PC-3 (cell line): Measurements from ENCODE around the gene KCNQ2. TPM values are rescaled to one million over a fixed set of nuclear protein-coding genes. Genes with fewer than 3 reads are reported as not detected.
A peak's percentile ranks its signal among the peaks of the same experiment; 100 is the strongest.

Experiments used
- ATAC-seq: fragments of 200-7000 bp; cut with Tn5 transposase; 2 replicates; pipeline ENCODE4 v1.9.1; 2020; ENCODE audit warnings: mild to moderate bottlenecking, moderate library complexity
- BruUV-seq: library from RNA; stranded (reverse); fragments of 400-500 nt; replicated peaks from 2 replicates; lab custom pipeline; 2021; lab: Mats Ljungman, UMichigan
- CTCF ChIA-PET: fragments of 300-600 bp; sonication (Branson Sonifier 250); formaldehyde crosslinking; loops from one replicate; lab custom pipeline; 2022; ENCODE audit warnings: antibody characterized with exemption; lab: Charles Lee
- POLR2A ChIA-PET: fragments of 300-600 bp; sonication (Branson Sonifier 250); formaldehyde crosslinking; loops from one replicate; lab custom pipeline; 2022; ENCODE audit warnings: antibody characterized with exemption; ENCODE audit not compliant: unreplicated experiment; lab: Charles Lee
- DNase-seq: peaks from one replicate; pipeline ENCODE4 v3.0.0-alpha.2; 2015
- H2AFZ ChIP-seq: fragments of 300-600 bp; sonication (generic); 2 replicates; pipeline ENCODE4 v1.6.0; 2016; ENCODE audit warnings: antibody characterized with exemption, low read length
- H3F3A ChIP-seq: fragments of 300-600 bp; sonication (generic); one replicate; pipeline ENCODE4 v1.6.0; 2017; ENCODE audit warnings: antibody characterized with exemption, low read length, control low read depth, mild to moderate bottlenecking; ENCODE audit not compliant: unreplicated experiment
- H3K27ac ChIP-seq: fragments of 300-600 bp; sonication (generic); 2 replicates; pipeline ENCODE4 v1.5.1; 2016; ENCODE audit warnings: mild to moderate bottlenecking, low read length
- H3K27me3 ChIP-seq: fragments of 300-600 bp; sonication (generic); 2 replicates; pipeline ENCODE4 v1.6.1; 2016; ENCODE audit warnings: low read length, mixed read lengths
- H3K36me3 ChIP-seq: fragments of 300-600 bp; sonication (generic); 2 replicates; pipeline ENCODE4 v1.6.1; 2016; ENCODE audit warnings: low read depth, mixed run types, low read length, mixed read lengths
- H3K4me1 ChIP-seq: fragments of 300-600 bp; sonication (generic); 2 replicates; pipeline ENCODE4 v1.5.1; 2016; ENCODE audit warnings: low read length; ENCODE audit not compliant: insufficient read depth
- H3K4me2 ChIP-seq: fragments of 300-600 bp; sonication (generic); 2 replicates; pipeline ENCODE4 v1.6.0; 2016; ENCODE audit warnings: low read length
- H3K4me3 ChIP-seq: fragments of 300-600 bp; sonication (generic); 2 replicates; pipeline ENCODE4 v1.5.1; 2016; ENCODE audit warnings: mild to moderate bottlenecking, low read length, mixed read lengths
- H3K79me2 ChIP-seq: fragments of 300-600 bp; sonication (generic); 2 replicates; pipeline ENCODE4 v1.6.1; 2017; ENCODE audit warnings: low read length, mixed read lengths
- H3K9ac ChIP-seq: fragments of 300-600 bp; sonication (generic); 2 replicates; pipeline ENCODE4 v1.6.0; 2016; ENCODE audit warnings: mild to moderate bottlenecking, low read length
- H3K9me2 ChIP-seq: fragments of 300-600 bp; sonication (generic); replicated peaks from 2 replicates; pipeline ENCODE4 v1.6.1; 2016; ENCODE audit warnings: mixed run types, low read length, mixed read lengths
- H3K9me3 ChIP-seq: fragments of 300-600 bp; sonication (generic); 2 replicates; pipeline ENCODE4 v1.6.1; 2016; ENCODE audit warnings: low read length, mixed read lengths
- H4K20me1 ChIP-seq: fragments of 300-600 bp; sonication (generic); 2 replicates; pipeline ENCODE4 v1.6.1; 2016; ENCODE audit warnings: low read length, mixed read lengths
- EZH2 ChIP-seq: fragments of 300-600 bp; sonication (generic); IDR thresholded peaks from one replicate; pipeline ENCODE4 v1.6.1; 2017; ENCODE audit warnings: antibody characterized with exemption, mild to moderate bottlenecking, low read length; ENCODE audit not compliant: unreplicated experiment
- EZH2phosphoT487 ChIP-seq: fragments of 300-600 bp; sonication (generic); IDR thresholded peaks from 2 replicates; pipeline ENCODE4 v1.6.1; 2018; ENCODE audit warnings: mild to moderate bottlenecking, antibody characterized with exemption, low read length, borderline replicate concordance
- intact Hi-C: fragments of 100-400 bp; cut with micrococcal nuclease; formaldehyde crosslinking; loops from 2 replicates; pipeline ENCODE4 v1.9.0; 2023
- total RNA-seq: library from RNA; depleted of rRNA; stranded (reverse); fragments of >200 nt; gene quantifications from 2 replicates; pipeline ENCODE4 v1.2.3, GENCODE V29; 2014
- TF ChIP-seq, protein P1 (sequence below): fragments of 300-600 bp; sonication (generic); conservative IDR thresholded peaks from 2 replicates; pipeline ENCODE4 v1.5.1; 2017; ENCODE audit warnings: antibody characterized with exemption, low read depth, mild to moderate bottlenecking, low read length

The KCNQ2 gene
- total RNA-seq, 1 experiment from 2014 or later: not detected

DNA sequence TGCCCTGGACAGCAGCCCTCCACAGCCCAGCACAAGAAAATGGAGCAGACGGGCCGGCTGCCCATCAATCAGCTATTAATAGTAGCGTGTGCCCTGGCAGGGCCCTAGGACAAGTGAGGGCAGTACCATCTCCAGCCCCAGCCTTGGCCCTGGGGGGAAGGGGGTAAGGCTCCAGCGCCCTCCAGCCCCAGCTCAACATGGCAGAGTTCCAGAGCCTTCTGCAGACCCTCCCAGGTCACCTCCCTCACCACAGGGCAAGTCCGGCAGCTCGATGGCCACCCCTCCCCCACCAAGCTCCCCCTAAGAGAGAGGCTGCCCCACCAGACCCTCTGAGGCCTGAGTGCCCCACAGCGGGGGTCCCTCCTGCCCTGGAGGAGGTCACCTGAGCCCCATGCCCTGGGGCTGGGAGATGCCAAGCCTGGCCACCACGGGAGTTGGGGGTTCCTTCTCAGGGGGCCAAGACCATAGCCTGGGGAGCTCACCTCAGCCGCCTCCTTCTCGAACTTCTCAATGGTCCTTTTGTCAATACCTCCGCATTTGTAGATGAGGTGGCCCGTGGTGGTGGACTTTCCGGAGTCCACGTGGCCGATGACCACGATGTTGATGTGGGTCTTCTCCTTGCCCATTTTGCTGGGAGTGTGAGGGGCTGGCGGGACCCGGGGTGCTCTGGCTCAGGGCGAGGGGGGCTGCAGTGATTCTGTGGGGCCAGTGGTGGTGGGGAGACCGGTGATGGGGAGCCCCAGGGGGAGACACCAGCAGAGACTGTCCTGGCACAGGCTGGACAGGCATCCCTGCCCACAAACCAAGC, 24.9 kb upstream of the KCNQ2 start:
- ChIA-PET POLR2A (interaction anchor here (0.5 to 0.7 kb wide), 2 partner anchors 23 to 24 kb away, joined by 4 to 6 read pairs; no protein-coding TSS in a partner anchor), CTCF (interaction anchor here (1.7 kb wide), 1 partner anchor 23 kb away, joined by 21 read pairs; the partner anchor contains the start of gene PPDPF)
- Histone ChIP-seq H3K9ac (peak overlapping the region; percentile 37), H3K4me1 (peaks cover 14% of the 10 kb centered on the region), H3F3A (no peaks in the 10 kb centered on the region), H4K20me1 (no peaks in the 10 kb centered on the region; the same call in 1 of the 2 replicates), H3K4me2 (peak overlapping the region; percentile 98), H3K79me2 (peaks cover 21% of the 10 kb centered on the region), H3K27ac (no peak overlapping the region; the same call in 1 of the 2 replicates), H3K9me2 (no peaks in the 10 kb centered on the region), H3K36me3 (peaks cover 38% of the 10 kb centered on the region), H3K27me3 (no peaks in the 10 kb centered on the region), H2AFZ (peak overlapping the region; percentile 31), H3K9me3 (no peaks in the 10 kb centered on the region), H3K4me3 (peak overlapping the region; percentile 84)
- BruUV-seq: TSS peak; percentile 42
- TF ChIP-seq EZH2phosphoT487 (no peak), EZH2 (no peak)
- TF ChIP-seq, protein P1, sequence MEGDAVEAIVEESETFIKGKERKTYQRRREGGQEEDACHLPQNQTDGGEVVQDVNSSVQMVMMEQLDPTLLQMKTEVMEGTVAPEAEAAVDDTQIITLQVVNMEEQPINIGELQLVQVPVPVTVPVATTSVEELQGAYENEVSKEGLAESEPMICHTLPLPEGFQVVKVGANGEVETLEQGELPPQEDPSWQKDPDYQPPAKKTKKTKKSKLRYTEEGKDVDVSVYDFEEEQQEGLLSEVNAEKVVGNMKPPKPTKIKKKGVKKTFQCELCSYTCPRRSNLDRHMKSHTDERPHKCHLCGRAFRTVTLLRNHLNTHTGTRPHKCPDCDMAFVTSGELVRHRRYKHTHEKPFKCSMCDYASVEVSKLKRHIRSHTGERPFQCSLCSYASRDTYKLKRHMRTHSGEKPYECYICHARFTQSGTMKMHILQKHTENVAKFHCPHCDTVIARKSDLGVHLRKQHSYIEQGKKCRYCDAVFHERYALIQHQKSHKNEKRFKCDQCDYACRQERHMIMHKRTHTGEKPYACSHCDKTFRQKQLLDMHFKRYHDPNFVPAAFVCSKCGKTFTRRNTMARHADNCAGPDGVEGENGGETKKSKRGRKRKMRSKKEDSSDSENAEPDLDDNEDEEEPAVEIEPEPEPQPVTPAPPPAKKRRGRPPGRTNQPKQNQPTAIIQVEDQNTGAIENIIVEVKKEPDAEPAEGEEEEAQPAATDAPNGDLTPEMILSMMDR: no peak
- DNase-seq: no peak
- ATAC-seq: no peak
- intact Hi-C loops: no loop called here

GRCh38 chr20:63496596-63497120, 24.2 kb upstream of the KCNQ2 start:
- POLR2A ChIA-PET: no interaction called here
- H3K79me2 ChIP-seq: peaks cover 21% of the 10 kb centered on the region
- no peaks in the 10 kb centered on the region for H3F3A ChIP-seq
- H3K9me2 ChIP-seq: no peaks in the 10 kb centered on the region
- no peak overlapping the region for H3K27ac ChIP-seq
- CTCF ChIA-PET: interaction anchor here (0.9 to 1.7 kb wide), 3 partner anchors 24 to 41 kb away, joined by 4 to 21 read pairs (median 4); partner anchors contain the start of genes PPDPF and PTK6
- no peak for ATAC-seq
- BruUV-seq: no TSS peak
- no peaks in the 10 kb centered on the region for H3K27me3 ChIP-seq
- H3K4me2 ChIP-seq: peak overlapping the region; percentile 98
- H3K4me1 ChIP-seq: peaks cover 14% of the 10 kb centered on the region
- peak overlapping the region; percentile 84 for H3K4me3 ChIP-seq
- H2AFZ ChIP-seq: no peak overlapping the region
- TF ChIP-seq EZH2phosphoT487 (no peak), EZH2 (no peak)
- TF ChIP-seq, protein P1: no peak
- no peak for DNase-seq
- H3K9me3 ChIP-seq: no peaks in the 10 kb centered on the region
- H4K20me1 ChIP-seq: no peaks in the 10 kb centered on the region; the same call in 1 of the 2 replicates
- no peak overlapping the region for H3K9ac ChIP-seq
- intact Hi-C loops: no loop called here
- peaks cover 43% of the 10 kb centered on the region for H3K36me3 ChIP-seq
